HG02943 (cell line): ENCODE measurements around the gene DENND1A.

Experiments used
- ATAC-seq: cut with Tn5 transposase; IDR thresholded peaks from one replicate; pipeline ENCODE4 v1.9.1; 2021; ENCODE audit warnings: mild to moderate bottlenecking, low read depth, moderate library complexity; ENCODE audit not compliant: unreplicated experiment

The DENND1A gene

DNA sequence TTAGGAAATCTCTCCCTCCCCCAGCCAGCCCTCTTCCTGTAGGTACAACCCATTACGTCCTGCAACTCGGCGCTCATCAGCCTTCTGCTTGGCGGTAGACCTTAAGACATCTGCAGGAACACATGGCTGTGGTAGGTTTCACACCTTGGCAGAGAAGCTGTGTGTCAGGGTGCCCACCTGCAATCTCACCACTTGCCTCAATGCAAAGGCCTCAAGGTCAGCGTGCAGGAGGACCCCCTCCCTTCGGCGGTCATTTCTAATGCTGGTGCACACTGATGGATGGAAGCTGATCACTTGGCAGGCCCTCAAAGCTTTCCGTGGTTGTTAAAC is 506.6 kb downstream of the DENND1A start:
- no peak for ATAC-seq

DNA sequence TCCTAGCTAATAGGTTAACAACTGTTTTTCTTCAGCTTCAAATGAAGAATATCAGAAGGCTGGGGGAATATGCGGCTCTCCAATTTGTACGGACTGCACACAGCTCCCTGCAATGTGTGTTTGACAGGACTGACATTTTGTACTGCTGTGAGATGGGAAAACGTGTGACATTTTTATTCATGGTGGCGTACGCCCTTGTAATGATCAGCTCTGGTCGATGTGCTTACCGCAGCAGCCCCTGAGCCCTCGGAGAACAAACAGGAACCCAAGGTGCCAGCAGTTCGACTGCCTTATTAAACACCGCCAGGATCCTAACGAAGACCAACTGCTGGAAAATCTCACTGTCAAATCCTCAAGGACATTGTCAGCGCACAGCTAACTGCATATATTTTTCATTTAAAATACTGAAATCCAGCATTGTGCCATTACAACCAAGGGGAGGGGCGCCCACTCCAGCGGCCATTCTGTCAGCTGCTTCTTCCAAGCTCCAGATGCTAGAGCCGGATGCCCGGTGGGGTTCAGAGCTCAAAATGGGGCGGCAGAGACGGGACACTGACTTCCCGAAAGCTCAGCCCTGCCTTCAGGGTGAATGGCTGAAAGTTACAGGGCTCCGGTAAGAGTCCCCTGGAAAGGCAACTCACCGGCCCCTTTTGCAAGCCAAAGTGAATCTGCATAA is 507.2 kb downstream of the DENND1A start:
- ATAC-seq: no peak

- no peak for ATAC-seq
Observed at GRCh38 chr9:123421801-123422455, 508.0 kb downstream of the DENND1A start.

GRCh38 chr9:123421186-123421585 is 508.7 kb downstream of the DENND1A start:
- no peak for ATAC-seq

DNA sequence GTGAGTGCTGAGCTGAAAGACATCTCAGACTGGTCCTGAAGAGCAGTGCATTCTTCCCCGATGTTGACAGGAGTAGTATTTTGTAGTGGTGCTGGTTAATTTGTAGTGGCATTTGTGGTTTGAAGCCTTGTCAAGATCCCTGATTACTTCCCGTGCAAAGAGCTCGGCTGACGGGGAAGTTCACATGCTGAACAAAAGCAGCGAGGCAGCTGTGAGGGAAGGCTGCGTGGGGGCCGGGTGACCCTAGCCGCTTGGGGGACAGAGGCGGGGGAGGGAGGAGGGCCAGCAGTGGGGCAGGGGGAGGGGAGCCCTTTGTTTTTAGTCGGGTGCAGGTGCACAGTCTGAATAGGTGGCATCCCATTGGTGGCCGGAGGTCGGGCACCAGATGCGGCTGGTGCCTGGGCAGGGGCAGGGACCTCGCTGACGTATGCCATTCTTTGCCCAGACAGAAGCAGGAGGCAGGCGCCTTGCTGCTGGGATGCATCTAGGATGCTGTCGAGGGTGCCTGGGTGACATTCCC is 509.3 kb downstream of the DENND1A start:
- no peak for ATAC-seq

GRCh38 chr9:123419721-123420591 is 510.0 kb downstream of the DENND1A start:
- no peak for ATAC-seq

- ATAC-seq: no peak
Observed at GRCh38 chr9:123419091-123419490, 510.8 kb downstream of the DENND1A start.

- ATAC-seq: no peak
Observed at GRCh38 chr9:123418506-123418905, 511.4 kb downstream of the DENND1A start.

DNA sequence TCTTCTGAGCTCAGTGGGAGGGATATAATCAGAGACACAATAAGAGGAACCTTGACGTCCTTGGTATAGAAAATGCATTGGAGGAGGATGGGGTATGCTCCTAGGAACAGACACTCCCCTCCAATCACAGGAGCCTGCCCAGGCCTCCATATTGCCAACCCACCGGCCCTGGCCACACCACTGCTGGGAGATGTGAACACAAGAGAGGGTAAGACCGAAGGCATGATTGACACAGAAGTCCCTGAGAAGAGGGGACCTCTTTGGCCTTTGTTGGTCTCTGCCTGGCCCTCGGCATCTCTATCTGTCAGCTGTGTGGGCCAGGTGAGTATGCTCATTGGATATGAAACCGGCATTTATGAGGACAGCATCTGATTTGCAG is 511.9 kb downstream of the DENND1A start:
- ATAC-seq: no peak

DNA sequence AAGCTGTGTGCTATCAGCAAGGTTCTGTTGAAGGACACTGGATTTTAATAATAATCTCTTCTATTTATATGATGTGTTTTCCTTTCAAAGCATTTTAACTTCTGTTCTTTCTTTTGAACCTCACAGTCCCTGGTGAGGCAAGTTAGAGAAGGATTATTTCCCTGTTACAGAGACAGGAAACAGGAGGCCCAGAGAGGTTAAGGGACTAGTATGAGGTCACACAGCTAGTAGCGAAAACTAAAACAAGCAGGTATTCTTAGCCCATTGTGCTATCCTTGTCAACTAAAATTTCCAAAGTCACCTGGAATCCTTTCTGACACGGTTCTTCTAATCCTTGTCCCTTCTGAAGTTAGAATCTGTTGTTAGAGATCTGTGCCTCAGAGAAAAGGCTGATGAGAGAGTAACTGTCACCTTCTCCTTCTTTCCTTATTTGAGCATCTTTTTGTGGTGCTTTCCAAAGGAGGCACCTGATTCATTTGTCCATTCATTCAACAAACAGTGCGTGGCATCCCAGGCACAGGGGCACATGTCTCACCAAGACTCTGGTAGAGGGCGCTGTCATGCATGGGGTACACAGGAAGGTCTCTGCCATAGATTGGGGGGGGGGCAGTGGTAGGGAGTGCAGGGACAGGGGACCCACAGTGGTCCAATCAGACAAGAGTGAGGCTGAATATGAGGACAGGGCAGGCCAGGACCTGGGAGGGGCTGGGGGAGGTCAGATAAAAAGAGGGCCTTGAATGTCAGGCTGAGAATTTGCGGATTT is 512.5 kb downstream of the DENND1A start:
- ATAC-seq: no peak

DNA sequence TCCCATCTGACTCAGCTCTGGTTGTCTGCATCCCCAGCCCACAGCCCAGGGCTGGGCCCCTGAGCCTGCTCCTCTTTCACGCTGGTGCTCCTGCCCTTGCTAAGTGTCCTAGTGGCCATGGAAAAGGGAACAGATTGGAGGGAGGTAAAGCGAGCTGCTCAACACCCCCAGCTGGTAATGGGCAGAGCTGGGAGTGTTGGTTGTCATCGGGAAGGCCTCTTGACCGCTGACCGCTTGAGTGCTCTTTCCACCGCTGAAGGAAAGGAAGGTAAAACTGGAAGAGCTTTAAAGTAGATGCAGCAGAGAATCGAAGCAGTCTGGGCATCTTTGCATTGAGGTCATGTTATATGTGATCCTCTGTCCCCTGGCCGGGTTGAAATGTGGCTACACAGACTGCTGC is 513.8 kb downstream of the DENND1A start:
- ATAC-seq: no peak

DNA sequence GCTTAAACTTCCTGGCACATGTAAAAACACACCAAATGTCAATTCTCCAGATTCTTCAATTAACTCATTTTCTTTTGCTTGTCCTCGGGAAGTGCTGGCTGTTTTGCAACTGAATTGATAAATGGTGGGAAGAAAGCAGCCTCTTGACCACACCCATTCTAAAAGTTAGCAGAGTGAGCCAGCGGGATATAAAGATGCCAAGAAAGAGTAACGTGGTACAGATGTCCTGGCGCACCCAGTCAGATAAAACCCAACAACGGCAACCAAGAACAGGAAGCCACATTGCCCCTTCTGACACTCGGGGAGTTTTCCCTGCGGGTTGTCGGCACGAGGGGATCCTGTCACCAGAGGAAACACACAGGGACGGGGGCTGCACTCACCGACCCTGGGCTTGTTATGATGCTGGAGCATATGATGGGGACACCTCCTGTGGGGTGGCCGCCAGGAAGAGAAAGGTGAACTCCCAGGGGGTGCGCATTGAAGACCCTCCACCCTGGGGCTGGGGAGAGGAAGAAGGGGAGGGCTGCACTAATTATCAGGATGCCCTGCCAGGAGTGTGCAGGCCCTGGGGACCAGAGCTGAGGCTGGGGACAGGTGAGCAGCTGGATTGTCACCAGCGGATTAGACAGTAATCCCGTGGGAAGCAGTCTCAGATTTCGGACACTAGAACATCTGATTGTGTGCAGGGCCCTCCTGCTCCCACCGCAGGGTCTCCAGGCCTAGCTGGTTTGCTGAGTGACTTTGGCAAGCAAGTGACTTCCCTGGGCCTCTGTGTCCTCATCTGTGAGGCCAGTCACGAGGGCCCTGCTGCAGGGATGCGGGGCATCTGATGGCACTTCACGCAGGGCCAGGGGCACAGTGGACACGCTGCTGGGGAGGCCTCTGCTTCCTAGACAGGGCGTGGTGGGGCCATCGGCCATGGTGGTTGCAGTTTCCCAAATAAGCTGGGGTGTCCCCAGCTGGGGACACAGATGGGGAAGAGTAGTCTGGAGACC is 514.7 kb downstream of the DENND1A start:
- no peak for ATAC-seq

GRCh38 chr9:123414204-123414603 is 515.7 kb downstream of the DENND1A start:
- no peak for ATAC-seq

DNA sequence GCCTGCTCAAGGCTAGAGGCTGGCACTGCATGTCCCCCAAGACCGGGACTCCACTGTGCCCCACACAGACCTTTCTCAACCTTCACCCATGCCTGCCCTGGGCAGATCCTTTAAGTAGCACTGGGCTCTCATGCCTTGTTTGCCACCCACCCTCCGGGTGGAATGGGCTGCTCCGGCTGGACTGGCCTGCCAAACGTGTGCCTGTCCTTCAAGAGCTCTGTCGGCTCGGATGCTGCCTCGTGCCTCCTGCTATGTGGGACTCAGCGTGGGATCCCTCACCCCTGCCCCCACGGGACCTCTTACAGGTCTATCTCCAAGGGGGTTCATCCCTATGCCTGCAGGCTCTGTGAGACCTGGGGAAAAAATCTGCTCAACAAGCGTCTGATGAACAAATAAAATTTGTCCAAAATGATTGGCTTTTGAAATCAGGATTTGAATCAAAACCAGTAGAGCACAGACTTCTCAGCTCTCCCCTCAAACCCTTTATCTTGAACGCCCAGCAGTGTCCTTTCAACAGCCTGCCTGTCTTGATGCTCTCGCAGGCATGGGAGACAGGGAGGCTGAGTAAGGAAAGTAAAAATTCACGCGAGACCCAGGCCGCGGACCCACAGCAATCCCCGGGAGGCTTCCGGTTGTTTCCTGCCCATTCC is 517.6 kb downstream of the DENND1A start:
- no peak for ATAC-seq

GRCh38 chr9:123411636-123412035 is 518.3 kb downstream of the DENND1A start:
- ATAC-seq: no peak

DNA sequence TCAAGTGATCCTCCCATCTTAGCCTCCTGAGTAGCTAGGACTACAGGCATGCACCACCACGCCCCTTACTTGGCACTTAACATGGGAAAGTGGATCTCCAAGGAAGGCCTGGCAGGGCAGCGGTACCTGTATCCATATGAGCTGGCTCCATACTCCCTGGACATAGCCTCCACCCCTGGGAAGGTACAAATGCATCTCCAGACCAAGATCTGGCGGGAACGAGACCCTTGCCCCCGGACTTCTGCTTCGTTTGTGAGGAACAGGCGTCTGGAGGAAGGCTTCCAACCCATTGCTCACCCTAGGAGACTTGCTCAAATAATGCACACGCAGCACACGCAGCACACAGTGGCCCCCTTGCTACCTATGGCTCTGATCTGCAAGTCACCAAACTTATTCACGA is 518.7 kb downstream of the DENND1A start:
- no peak for ATAC-seq

DNA sequence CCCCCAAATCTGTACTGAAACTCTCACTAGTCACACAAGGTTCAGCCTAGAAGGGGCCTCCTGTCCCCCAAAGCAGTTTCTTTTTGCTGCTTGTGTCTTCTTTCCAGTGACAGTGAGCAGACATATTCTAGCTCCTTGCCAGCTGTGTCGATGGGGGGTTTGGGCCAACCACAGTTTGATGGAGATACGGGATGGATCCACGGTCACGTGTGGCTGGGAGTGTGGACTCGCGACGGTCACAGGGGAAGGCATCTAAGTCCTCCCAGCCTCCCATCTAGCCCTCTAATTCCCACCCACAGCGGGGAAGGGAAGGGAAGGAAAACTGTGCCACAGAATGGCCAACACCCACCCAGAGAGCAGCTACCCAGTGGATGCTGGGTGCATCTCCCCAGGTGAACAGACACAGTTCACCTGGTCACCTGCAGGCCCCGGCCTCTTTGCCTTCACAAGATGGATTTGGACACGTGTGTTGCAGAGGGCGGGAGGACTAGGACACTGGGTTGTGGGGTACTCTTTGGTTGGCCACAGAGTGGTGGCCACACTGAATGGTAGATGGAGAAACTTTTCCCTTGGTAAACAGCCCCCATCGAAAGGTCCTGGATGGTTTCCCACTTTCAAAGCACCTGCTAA is 519.5 kb downstream of the DENND1A start:
- no peak for ATAC-seq
